NOMO-1 (cell line): Measurements from ENCODE around the gene FAM229B.

Experiments
- DNase-seq, 2 experiments: peaks; one replicate each; lab custom pipeline; 2025; ENCODE audit not compliant: unreplicated experiment in 2 of 2; lab: John Stamatoyannopoulos, UW

Gene FAM229B

DNA sequence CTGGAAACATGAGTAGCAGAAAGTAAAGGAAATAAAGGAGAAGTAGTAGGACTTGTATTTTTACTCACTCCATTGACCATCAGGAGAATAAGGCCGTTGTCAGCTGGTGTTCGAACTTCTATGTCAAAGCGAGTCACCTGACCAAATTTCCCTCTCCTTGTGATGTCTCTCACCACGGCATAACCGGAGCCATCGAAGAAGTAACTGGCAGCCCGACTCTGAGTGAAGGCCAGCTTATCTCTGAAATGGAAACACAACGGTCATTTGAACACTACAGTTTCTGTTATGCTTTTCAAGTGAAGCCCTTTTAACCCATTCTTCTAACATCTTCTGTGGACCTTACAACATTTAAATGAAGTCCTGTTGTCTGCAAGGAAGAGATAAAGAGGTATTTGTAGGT, 51.7 kb downstream of the FAM229B start:
- DNase-seq, result no peak

DNA sequence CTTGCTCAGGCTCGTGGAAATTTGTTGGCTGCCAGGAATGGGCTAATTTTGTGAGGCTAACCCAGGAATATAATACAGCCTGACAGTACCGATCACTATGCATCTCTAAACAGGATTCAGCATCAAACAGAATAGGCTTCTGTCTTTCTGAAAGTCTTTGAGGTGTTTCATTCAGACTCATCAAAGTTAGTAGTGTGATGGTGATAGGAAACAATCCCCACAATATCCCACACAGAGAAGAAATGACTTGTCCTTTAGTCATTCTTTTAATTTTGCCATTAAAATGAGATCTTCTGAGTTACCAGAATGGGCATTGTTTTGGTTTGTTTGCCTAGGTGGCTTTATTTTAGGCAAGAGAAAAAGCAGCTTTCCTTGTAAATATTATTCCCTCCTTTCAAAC, 54.3 kb downstream of the FAM229B start:
- DNase-seq, result no peak

DNA sequence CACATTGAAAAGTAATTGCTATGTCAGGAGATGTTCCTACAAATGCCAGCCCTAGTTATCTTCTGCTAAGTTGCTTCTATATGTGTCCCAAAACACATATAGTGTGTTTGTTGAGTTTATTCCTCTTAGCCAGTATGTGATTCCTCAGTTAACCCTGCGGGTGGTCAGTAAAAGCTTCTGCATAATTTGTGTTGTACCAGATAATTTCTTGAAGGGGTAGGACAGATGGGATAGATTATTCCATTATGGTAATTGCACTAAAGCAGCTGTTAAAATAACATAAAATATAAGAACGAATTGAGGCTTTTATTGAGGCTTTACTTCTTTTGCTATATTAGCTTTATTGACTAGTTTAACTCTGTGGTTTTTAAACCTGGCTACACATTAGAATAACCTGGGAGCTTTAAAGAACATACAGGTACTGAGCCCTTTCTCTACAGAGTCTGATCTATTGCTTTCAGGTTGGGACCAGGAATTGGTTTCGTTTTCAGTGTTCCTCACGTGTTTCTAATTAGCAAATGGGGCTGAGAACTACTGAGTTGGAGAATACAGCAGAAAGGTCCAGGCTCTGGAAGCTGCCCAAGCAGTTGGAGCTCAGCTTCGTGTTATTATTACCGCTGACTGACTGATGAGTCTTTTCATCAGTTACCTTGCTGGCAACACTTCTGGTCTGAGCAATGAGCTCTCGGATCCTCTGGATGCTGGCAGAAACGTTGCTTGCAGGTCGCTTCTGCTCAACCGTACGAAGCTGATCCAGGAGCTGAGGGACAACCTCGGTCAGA, 56.9 kb downstream of the FAM229B start:
- no peak for DNase-seq

DNA sequence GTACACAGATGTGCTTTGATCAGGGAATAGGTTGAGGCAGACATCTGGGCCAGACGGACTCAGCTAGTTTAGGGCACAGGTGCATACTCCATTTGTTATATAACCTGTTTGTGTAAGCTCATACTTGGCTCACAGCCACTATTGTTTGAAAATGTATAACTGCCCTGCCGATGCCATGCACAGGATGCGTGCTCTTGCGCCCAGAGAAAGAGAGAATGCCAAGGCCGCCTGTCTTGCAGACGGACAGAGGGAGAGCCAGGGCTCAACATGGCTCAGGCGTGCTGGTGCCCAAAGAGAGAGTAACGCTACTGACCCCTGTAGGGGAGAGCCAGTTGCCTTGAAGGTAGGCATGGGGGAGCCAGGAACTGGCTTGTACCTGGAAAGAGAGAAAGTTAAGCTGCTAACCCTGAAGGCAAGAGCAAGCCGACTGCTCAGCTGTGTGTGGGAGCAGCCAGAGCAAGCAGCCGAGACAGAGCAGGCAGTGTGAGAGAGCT, 57.7 kb downstream of the FAM229B start:
- no peak for DNase-seq

DNA sequence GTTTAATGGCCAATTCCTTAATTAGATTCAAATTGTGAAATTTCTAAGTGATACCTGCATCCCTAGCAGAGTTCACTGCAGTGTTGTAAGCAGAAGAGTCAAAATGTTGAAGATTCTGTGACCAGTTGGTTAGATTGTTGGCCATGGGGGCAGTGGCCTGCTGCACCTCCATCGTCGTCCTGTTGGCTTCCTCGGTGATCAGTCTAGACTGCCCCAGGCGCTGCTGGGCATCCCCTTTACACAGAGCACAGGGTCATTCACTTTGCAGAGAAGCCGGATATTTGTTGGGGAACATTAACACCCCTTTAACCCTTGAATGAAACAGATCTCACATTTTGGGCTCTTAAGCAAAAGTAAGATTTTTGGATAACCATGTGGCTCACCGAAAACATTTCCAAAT, 60.7 kb downstream of the FAM229B start:
- DNase-seq, result no peak

DNA sequence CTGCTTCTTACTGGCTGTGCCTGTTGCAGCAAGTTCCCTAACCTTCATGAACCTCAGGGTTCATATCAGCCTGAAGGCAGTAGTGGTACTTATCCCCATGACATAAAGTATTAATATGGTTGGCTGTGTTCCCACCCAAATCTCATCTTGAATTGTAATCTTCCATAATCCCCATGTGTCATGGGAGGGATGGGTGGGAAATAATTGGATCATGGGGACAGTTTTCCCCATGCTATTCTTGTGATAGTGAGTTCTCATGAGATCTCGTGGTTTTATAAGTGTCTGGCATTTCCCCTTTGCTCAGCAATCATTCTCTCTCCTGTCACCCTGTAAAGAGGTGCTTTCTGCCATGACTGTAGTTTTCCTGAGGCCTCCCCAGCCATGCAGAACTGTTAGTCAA, 61.8 kb downstream of the FAM229B start:
- no peak for DNase-seq

DNA sequence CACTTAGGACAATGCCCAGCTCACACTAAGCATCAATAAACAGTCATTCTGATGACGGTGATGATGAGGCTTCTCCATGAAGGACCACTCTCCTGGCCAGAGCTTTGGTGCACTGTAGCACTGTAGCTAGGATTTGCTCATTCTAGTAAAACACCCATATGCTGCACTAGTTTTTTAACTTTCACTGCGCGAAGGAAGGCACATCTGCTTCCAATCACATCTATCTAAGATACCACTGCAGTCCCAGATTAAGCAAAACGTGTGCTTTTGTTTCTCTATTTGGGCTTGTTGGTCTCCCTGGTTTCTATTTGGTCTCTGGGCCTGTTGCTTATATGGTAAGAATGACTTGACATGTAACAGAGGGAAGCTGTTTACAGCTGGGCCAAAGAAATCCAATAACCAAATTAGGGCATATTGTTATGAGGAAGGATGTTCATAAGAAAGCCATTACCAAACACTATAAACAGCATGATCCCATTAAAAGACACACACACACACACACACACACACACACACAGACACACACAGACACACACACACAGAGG, 62.4 kb downstream of the FAM229B start:
- DNase-seq, result no peak

DNA sequence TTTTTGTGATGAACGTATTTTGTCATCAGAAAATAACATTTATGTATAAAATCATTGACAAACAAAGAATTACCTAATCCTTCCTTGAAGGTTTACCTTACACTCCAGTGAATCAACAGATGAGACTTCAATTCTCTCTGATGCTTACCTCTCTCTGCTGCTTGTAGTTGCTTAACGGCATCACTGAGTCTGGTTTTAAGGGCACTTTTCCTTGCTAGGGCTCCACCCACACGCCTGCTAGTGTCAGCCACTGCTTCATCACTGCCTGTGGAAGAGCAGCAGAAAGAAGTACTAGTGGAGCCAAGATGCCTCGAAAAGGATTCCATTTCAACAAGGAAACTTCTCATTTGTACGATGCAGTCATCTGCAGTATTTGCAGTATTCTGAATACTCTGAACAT, 63.0 kb downstream of the FAM229B start:
- DNase-seq, result no peak
